GM12878 (cell line): ENCODE results near the gene NLRP14. TPM values are rescaled to one million over a fixed set of nuclear protein-coding genes. Genes with fewer than 3 reads are reported as not detected.

Experiments
- ATAC-seq: fragments of 200-7000 bp; cut with Tn5 transposase; 3 replicates; pipeline ENCODE4 v1.9.1; 2020; ENCODE audit warnings: mild to moderate bottlenecking, moderate library complexity
- BruUV-seq: library from RNA; stranded (reverse); fragments of 400-500 nt; replicated peaks from 2 replicates; lab custom pipeline; 2021; lab: Mats Ljungman, UMichigan
- CTCF ChIA-PET: fragments of 300-600 bp; sonication (Branson Sonifier 250); formaldehyde crosslinking; extraction: SDS; loops from one replicate; lab custom pipeline; 2021; ENCODE audit warnings: inconsistent platforms; lab: Yijun Ruan, JAX
- POLR2A ChIA-PET: fragments of 350-600 bp; formaldehyde crosslinking; extraction: SDS; loops from one replicate; lab custom pipeline; 2021; ENCODE audit warnings: inconsistent platforms; lab: Charles Lee
- RAD21 ChIA-PET: fragments of 300-600 bp; sonication (Branson Sonifier 250); formaldehyde crosslinking; loops from one replicate; lab custom pipeline; 2023; ENCODE audit warnings: antibody characterized with exemption; ENCODE audit not compliant: unreplicated experiment; lab: Charles Lee
- SMC1A ChIA-PET: fragments of 300-600 bp; sonication (Branson Sonifier 250); formaldehyde crosslinking; loops from one replicate; lab custom pipeline; 2023; ENCODE audit not compliant: unreplicated experiment, uncharacterized antibody; lab: Charles Lee
- DNase-seq: peaks from one replicate; pipeline ENCODE4 v3.0.0-alpha.2; 2011; ENCODE audit warnings: low read depth, low spot score
- FAIRE-seq: peaks from 3 replicates; lab custom pipeline; 2011; peaks lifted over from hg19 to GRCh38; lab: Jason Lieb, UNC
- H2AFZ ChIP-seq: 2 replicates; pipeline ENCODE4 v1.6.0; 2011; ENCODE audit warnings: low read depth, low read length, control low read depth; ENCODE audit not compliant: control insufficient read depth
- H3K27ac ChIP-seq: 2 replicates; pipeline ENCODE4 v1.5.1; 2011; ENCODE audit warnings: control low read depth; ENCODE audit not compliant: control insufficient read depth, insufficient read depth
- H3K27me3 ChIP-seq, 2 experiments: replicated peaks in 1 of 2; 2 replicates each; pipeline versions ENCODE4 v1.6.0 to v1.6.1; 2011; ENCODE audit warnings: low read length in 1 of 2; ENCODE audit not compliant: control insufficient read depth in 2 of 2, insufficient read depth in 2 of 2
- H3K36me3 ChIP-seq, 2 experiments: 2 replicates each; pipeline ENCODE4 v1.5.1; 2011; ENCODE audit warnings: low read length in 1 of 2; ENCODE audit not compliant: control insufficient read depth in 2 of 2, insufficient read depth in 2 of 2
- H3K4me1 ChIP-seq: 2 replicates; pipeline ENCODE4 v1.6.1; 2011; ENCODE audit warnings: mild to moderate bottlenecking, low read length, moderate library complexity, mixed read lengths; ENCODE audit not compliant: control insufficient read depth, insufficient read depth
- H3K4me2 ChIP-seq: 2 replicates; pipeline ENCODE4 v1.6.0; 2011; ENCODE audit warnings: control low read depth; ENCODE audit not compliant: control insufficient read depth, insufficient read depth
- H3K4me3 ChIP-seq: fragments of 200-600 bp; sonication (generic); 2 replicates; pipeline ENCODE4 v1.5.1; 2016
- H3K79me2 ChIP-seq: 2 replicates; pipeline ENCODE4 v1.6.0; 2011; ENCODE audit warnings: low read length; ENCODE audit not compliant: control insufficient read depth, insufficient read depth
- H3K9ac ChIP-seq: 2 replicates; pipeline ENCODE4 v1.8.0; 2011; ENCODE audit warnings: low read length, control low read depth, mixed read lengths; ENCODE audit not compliant: control insufficient read depth, insufficient read depth
- H3K9me3 ChIP-seq: replicated peaks from 3 replicates; pipeline ENCODE4 v1.5.1; 2011; ENCODE audit warnings: mild to moderate bottlenecking, low read length; ENCODE audit not compliant: control insufficient read depth, insufficient read depth
- H4K20me1 ChIP-seq: 2 replicates; pipeline ENCODE4 v1.6.0; 2011; ENCODE audit not compliant: control insufficient read depth, insufficient read depth
- ATF3 ChIP-seq: IDR thresholded peaks from 2 replicates; pipeline ENCODE4 v1.6.1; 2011; ENCODE audit warnings: low read depth, mild to moderate bottlenecking, low read length, moderate library complexity, borderline replicate concordance; ENCODE audit errors: extremely low read depth
- BHLHE40 ChIP-seq, 2 experiments: fragments of 450-650 bp in 1 of 2; IDR thresholded peaks; 2 replicates each; pipeline ENCODE4 v1.6.1; 2011 to 2017; ENCODE audit warnings: low read depth in 2 of 2, borderline replicate concordance in 1 of 2, improper control_type of control experiment in 1 of 2, low read length in 1 of 2, mild to moderate bottlenecking in 1 of 2
- EGR1 ChIP-seq, 2 experiments: IDR thresholded peaks; 1 replicate in 1 of 2; 2 replicates in 1 of 2; pipeline ENCODE4 v1.6.1; 2011 to 2012; ENCODE audit warnings: low read depth in 2 of 2, low read length in 2 of 2, borderline replicate concordance in 1 of 2, mild to moderate bottlenecking in 1 of 2, moderate library complexity in 1 of 2
- FOXM1 ChIP-seq: IDR thresholded peaks from 2 replicates; pipeline ENCODE4 v1.6.1; 2012; ENCODE audit warnings: low read depth, mild to moderate bottlenecking, inconsistent platforms, low read length, moderate library complexity
- GATAD2B ChIP-seq: fragments of 450-650 bp; conservative IDR thresholded peaks from 2 replicates; pipeline ENCODE4 v1.6.1; 2017; ENCODE audit warnings: low read depth, mild to moderate bottlenecking, moderate library complexity
- MYC ChIP-seq: IDR thresholded peaks from 2 replicates; pipeline ENCODE4 v1.6.1; 2011; ENCODE audit warnings: mild to moderate bottlenecking, low read length, moderate library complexity, inconsistent platforms; ENCODE audit not compliant: insufficient read depth, insufficient replicate concordance, insufficient read length, severe bottlenecking
- NBN ChIP-seq: fragments of 450-650 bp; IDR thresholded peaks from 2 replicates; pipeline ENCODE4 v1.6.1; 2016
- NFIC ChIP-seq: IDR thresholded peaks from 2 replicates; pipeline ENCODE4 v1.6.1; 2012; ENCODE audit warnings: low read depth, mild to moderate bottlenecking, inconsistent platforms, low read length, moderate library complexity
- POLR2AphosphoS5 ChIP-seq: IDR thresholded peaks from 2 replicates; pipeline ENCODE4 v1.6.1; 2011; ENCODE audit warnings: mild to moderate bottlenecking, low read length, inconsistent platforms
- RUNX3 ChIP-seq: IDR thresholded peaks from 2 replicates; pipeline ENCODE4 v1.6.1; 2012; ENCODE audit warnings: low read length, inconsistent platforms
- SUPT20H ChIP-seq: IDR thresholded peaks from 2 replicates; pipeline ENCODE4 v1.6.1; 2011; ENCODE audit warnings: low read depth, mild to moderate bottlenecking, low read length, moderate library complexity, borderline replicate concordance; ENCODE audit not compliant: control insufficient read depth
- USF2 ChIP-seq: IDR thresholded peaks from 2 replicates; pipeline ENCODE4 v1.6.1; 2011; ENCODE audit warnings: low read depth, low read length, improper control_type of control experiment, borderline replicate concordance
- ZNF207 ChIP-seq: fragments of 450-650 bp; IDR thresholded peaks from 2 replicates; pipeline ENCODE4 v1.6.1; 2014; ENCODE audit warnings: antibody characterized with exemption, mild to moderate bottlenecking, borderline replicate concordance
- in situ Hi-C: fragments of 300-500 bp; cut with MboI; formaldehyde crosslinking; loops from 9 replicates; pipeline ENCODE4 v1.14.3; 2018; ENCODE audit warnings: mixed read lengths
- intact Hi-C: fragments of 100-400 bp; cut with micrococcal nuclease; formaldehyde crosslinking; loops from one replicate; pipeline ENCODE4 v1.14.2; 2022; ENCODE audit not compliant: unreplicated experiment
- polyA plus RNA-seq, 11 experiments: library from polyadenylated mRNA; depleted of rRNA in 4 of 11; unstranded in 6 of 11; stranded (reverse) in 5 of 11; fragments of >200 nt; fragmentation: Nextera tagmentation in 4 of 11; fragmentation: Illumina TruSeq in 1 of 11; extraction: Ambion mirVana in 4 of 11; extraction: Trizol in 1 of 11; gene quantifications; 1 replicate in 1 of 11; 2 replicates in 10 of 11; pipeline versions ENCODE4 v1.2.1 to v1.2.3, GENCODE V29; 2011 to 2016; ENCODE audit warnings: inconsistent platforms in 2 of 11, missing spikeins in 2 of 11, low read depth in 1 of 11
- total RNA-seq, 4 experiments: library from RNA; depleted of rRNA in 3 of 4; stranded (reverse); fragments of >200 nt in 3 of 4; fragmentation: Illumina TruSeq in 1 of 4; extraction: Trizol in 1 of 4; gene quantifications; 2 replicates each; pipeline versions ENCODE4 v1.2.1 to v1.2.3, GENCODE V29; 2013 to 2021

Gene NLRP14
- total and polyA plus RNA-seq, 10 of the 15 experiments (the other 5 are each of a cell fraction or from before 2014, with no cell fraction given), result 0.02 to 0.12 (median 0.04) TPM; not detected in 3

- FAIRE-seq (no peak), ATAC-seq (no peak), DNase-seq (no peak)
- RAD21 ChIA-PET, result no interaction called here
- in situ Hi-C loops (no loop called here), intact Hi-C loops (no loop called here)
- Histone ChIP-seq H2AFZ (no peak overlapping the region), H3K4me2 (no peak overlapping the region), H3K4me1 (no peaks in the 10 kb centered on the region), H3K36me3 (no peaks in the 10 kb centered on the region), H3K9ac (no peak overlapping the region), H3K4me3 (no peak overlapping the region), H4K20me1 (no peaks in the 10 kb centered on the region), H3K27ac (no peak overlapping the region), H3K27me3 (no peaks in the 10 kb centered on the region), H3K79me2 (no peaks in the 10 kb centered on the region), H3K9me3 (no peaks in the 10 kb centered on the region)
- CTCF ChIA-PET, result interaction anchor here (1.2 kb wide), 1 partner anchor 176 kb away, joined by 4 read pairs; no protein-coding TSS in a partner anchor
- POLR2A ChIA-PET, result no interaction called here
- BruUV-seq, result no TSS peak
- TF ChIP-seq MYC, result no peak
- TF ChIP-seq ATF3, result no peak
- TF ChIP-seq POLR2AphosphoS5, result no peak
- no peak for TF ChIP-seq RUNX3
- TF ChIP-seq SUPT20H, result no peak
- no peak for TF ChIP-seq GATAD2B
- TF ChIP-seq FOXM1, result no peak
- TF ChIP-seq ZNF207, result no peak
- TF ChIP-seq NFIC, result no peak
- no peak for TF ChIP-seq BHLHE40 (IDR thresholded peaks at IDR 0.05; ENCODE audit: borderline replicate concordance in 1 of 2, low read depth in 2 of 2, low read length in 1 of 2)
- TF ChIP-seq NBN, result no peak
- TF ChIP-seq EGR1 (IDR thresholded peaks at IDR 0.05; ENCODE audit: borderline replicate concordance in 1 of 2, low read depth in 2 of 2, low read length in 2 of 2), result no peak
- TF ChIP-seq USF2, result no peak
- TF ChIP-seq, all 136 proteins: peak for 0
- SMC1A ChIA-PET, result interaction anchor here (1.1 kb wide), 1 partner anchor 85 kb away, joined by 3 read pairs; no protein-coding TSS in a partner anchor
These were observed 31.8 kb upstream of the NLRP14 start for GRCh38 chr11:6988506-6988905.
